HUES6 (cell line): Measurements from ENCODE around the gene KIF4A.
"Not testable (repeated sequence)": the region's sequence is repeated elsewhere in the genome, so short reads cannot be mapped to it uniquely, and the experiment has no call there.

ENCODE experiments used
- H3K27ac ChIP-seq: 2 replicates; pipeline ENCODE4 v1.7.0; 2013; ENCODE audit warnings: low read depth, mild to moderate bottlenecking, low read length, inconsistent platforms
- H3K27me3 ChIP-seq: 2 replicates; pipeline ENCODE4 v1.6.1; 2013; ENCODE audit warnings: low read length; ENCODE audit not compliant: control insufficient read depth, insufficient read depth
- H3K36me3 ChIP-seq: 2 replicates; pipeline ENCODE4 v1.6.1; 2013; ENCODE audit warnings: low read length; ENCODE audit not compliant: control insufficient read depth, insufficient read depth
- H3K4me1 ChIP-seq: 2 replicates; pipeline ENCODE4 v1.6.1; 2013; ENCODE audit warnings: low read length; ENCODE audit not compliant: control insufficient read depth, insufficient read depth
- H3K4me3 ChIP-seq: 2 replicates; pipeline ENCODE4 v1.5.1; 2013; ENCODE audit warnings: low read depth, low read length
- H3K9ac ChIP-seq: one replicate; pipeline ENCODE4 v1.6.1; 2013; ENCODE audit warnings: mild to moderate bottlenecking, low read length
- H3K9me3 ChIP-seq: 2 replicates; pipeline ENCODE4 v1.6.1; 2013; ENCODE audit warnings: low read depth, low read length; ENCODE audit not compliant: control insufficient read depth, insufficient read depth

Gene KIF4A

GRCh38 chrX:70255452-70255851, 34.5 kb upstream of the KIF4A start:
- Histone ChIP-seq H3K9me3 (peaks cover 15% of the 10 kb centered on the region; the same call in 1 of the 2 replicates), H3K4me1 (no peaks in the 10 kb centered on the region; the same call in 1 of the 2 replicates), H3K27me3 (no peaks in the 10 kb centered on the region), H3K9ac (no peak overlapping the region), H3K4me3 (no peak overlapping the region), H3K27ac (no peak overlapping the region), H3K36me3 (no peaks in the 10 kb centered on the region)

- peaks cover 1% of the 10 kb centered on the region; the same call in 1 of the 2 replicates for H3K4me1 ChIP-seq
- peaks cover 15% of the 10 kb centered on the region; the same call in 1 of the 2 replicates for H3K9me3 ChIP-seq
- H3K9ac ChIP-seq: no peak overlapping the region
- H3K36me3 ChIP-seq: no peaks in the 10 kb centered on the region
- no peak overlapping the region for H3K4me3 ChIP-seq
- no peaks in the 10 kb centered on the region for H3K27me3 ChIP-seq
- H3K27ac ChIP-seq: no peak overlapping the region
These were observed 32.2 kb upstream of the KIF4A start for GRCh38 chrX:70257423-70258288.

- no peak within 1 kb of the TSS for H3K4me3 ChIP-seq
- no peaks in the 10 kb centered on the region for H3K27me3 ChIP-seq
These were observed 29.8 kb upstream of the KIF4A start, which contains the start of gene P2RY4 for GRCh38 chrX:70260104-70260503. Gene P2RY4 (minus strand): TSS chrX:70260204. CDS start chrX:70259624, 580 bp downstream.

GRCh38 chrX:70262952-70263567, 26.8 kb upstream of the KIF4A start:
- Histone ChIP-seq H3K9ac (no peak overlapping the region), H3K27me3 (no peaks in the 10 kb centered on the region), H3K9me3 (peaks cover 23% of the 10 kb centered on the region; the same call in 1 of the 2 replicates)

More at GRCh38 chrX:70260104-70260503, 29.8 kb upstream of the KIF4A start, which contains the start of gene P2RY4:
- Histone ChIP-seq H3K9me3 (peaks cover 15% of the 10 kb centered on the region; the same call in 1 of the 2 replicates), H3K9ac (no peak within 1 kb of the TSS), H3K4me1 (peaks cover 4% of the 10 kb centered on the region), H3K36me3 (no peaks in the 10 kb centered on the region), H3K27ac (no peak within 1 kb of the TSS)

GRCh38 chrX:70264784-70265183, 25.1 kb upstream of the KIF4A start:
- H3K9ac ChIP-seq: no peak overlapping the region
- peaks cover 5% of the 10 kb centered on the region; the same call in 1 of the 2 replicates for H3K27me3 ChIP-seq
- no peaks in the 10 kb centered on the region for H3K36me3 ChIP-seq
- H3K4me3 ChIP-seq: no peak overlapping the region
- H3K9me3 ChIP-seq: peaks cover 14% of the 10 kb centered on the region; the same call in 1 of the 2 replicates
- H3K27ac ChIP-seq: no peak overlapping the region
- H3K4me1 ChIP-seq: peaks cover 4% of the 10 kb centered on the region

More at GRCh38 chrX:70262952-70263567, 26.8 kb upstream of the KIF4A start:
- Histone ChIP-seq H3K27ac (no peak overlapping the region), H3K4me3 (no peak overlapping the region), H3K4me1 (peaks cover 4% of the 10 kb centered on the region), H3K36me3 (no peaks in the 10 kb centered on the region)

GRCh38 chrX:70268034-70268433, 21.9 kb upstream of the KIF4A start, which contains the start of gene ARR3:
Gene ARR3 (plus strand): TSS chrX:70268334. CDS start chrX:70269386, 1,052 bp downstream.
- peaks cover 14% of the 10 kb centered on the region; the same call in 1 of the 2 replicates for H3K9me3 ChIP-seq
- no peaks in the 10 kb centered on the region for H3K4me1 ChIP-seq
- no peaks in the 10 kb centered on the region for H3K36me3 ChIP-seq
- H3K27ac ChIP-seq: no peak within 1 kb of the TSS
- peaks cover 8% of the 10 kb centered on the region; the same call in 1 of the 2 replicates for H3K27me3 ChIP-seq
- no peak within 1 kb of the TSS for H3K4me3 ChIP-seq
- H3K9ac ChIP-seq: no peak within 1 kb of the TSS

GRCh38 chrX:70274029-70274428, 15.9 kb upstream of the KIF4A start:
- not testable (repeated sequence) for H3K4me1 ChIP-seq, H3K27ac ChIP-seq, H3K9ac ChIP-seq, H3K36me3 ChIP-seq, H3K27me3 ChIP-seq, H3K4me3 ChIP-seq
- H3K9me3 ChIP-seq: peaks cover 11% of the 10 kb centered on the region; the same call in 1 of the 2 replicates

GRCh38 chrX:70279081-70279480, 10.8 kb upstream of the KIF4A start:
- peaks cover 9% of the 10 kb centered on the region; the same call in 1 of the 2 replicates for H3K27me3 ChIP-seq
- H3K9ac ChIP-seq: no peak overlapping the region
- no peak overlapping the region for H3K27ac ChIP-seq
- H3K36me3 ChIP-seq: no peaks in the 10 kb centered on the region; the same call in 1 of the 2 replicates
- H3K4me1 ChIP-seq: no peaks in the 10 kb centered on the region
- H3K4me3 ChIP-seq: no peak overlapping the region
- H3K9me3 ChIP-seq: peaks cover 24% of the 10 kb centered on the region; the same call in 1 of the 2 replicates

- H3K9ac ChIP-seq: no peak overlapping the region
- no peaks in the 10 kb centered on the region; the same call in 1 of the 2 replicates for H3K36me3 ChIP-seq
- no peak overlapping the region for H3K27ac ChIP-seq
- peaks cover 9% of the 10 kb centered on the region; the same call in 1 of the 2 replicates for H3K27me3 ChIP-seq
- H3K9me3 ChIP-seq: peaks cover 24% of the 10 kb centered on the region; the same call in 1 of the 2 replicates
- no peak overlapping the region for H3K4me3 ChIP-seq
- no peaks in the 10 kb centered on the region for H3K4me1 ChIP-seq
These were observed 9.3 kb upstream of the KIF4A start for GRCh38 chrX:70280573-70280972.

- Histone ChIP-seq H3K27ac (no peak within 1 kb of the TSS), H3K9ac (no peak within 1 kb of the TSS), H3K4me3 (no peak within 1 kb of the TSS), H3K36me3 (peaks cover 8% of the 10 kb centered on the region; the same call in 1 of the 2 replicates), H3K27me3 (peaks cover 9% of the 10 kb centered on the region; the same call in 1 of the 2 replicates), H3K4me1 (no peaks in the 10 kb centered on the region), H3K9me3 (peaks cover 17% of the 10 kb centered on the region; the same call in 1 of the 2 replicates)
These were observed 8.0 kb upstream of the KIF4A start, which contains the start of gene RAB41 for GRCh38 chrX:70281951-70282350. Gene RAB41 (plus strand): TSS chrX:70282172. CDS start chrX:70282218, 46 bp downstream.
